GM19328 (cell line): ENCODE measurements around the gene UNC13C.

Source experiments
- ATAC-seq: cut with Tn5 transposase; IDR thresholded peaks from one replicate; pipeline ENCODE4 v1.9.1; 2021; ENCODE audit warnings: mild to moderate bottlenecking, moderate library complexity; ENCODE audit not compliant: unreplicated experiment

The UNC13C gene

GRCh38 chr15:54618120-54618519, 639.9 kb downstream of the UNC13C start:
- no peak for ATAC-seq

GRCh38 chr15:54619180-54619579, 640.9 kb downstream of the UNC13C start:
- no peak for ATAC-seq

GRCh38 chr15:54620916-54621315, 642.7 kb downstream of the UNC13C start:
- no peak for ATAC-seq

- ATAC-seq = no peak
Observed at GRCh38 chr15:54636147-54636546, 657.9 kb downstream of the UNC13C start.

- no peak for ATAC-seq
Observed at GRCh38 chr15:54638666-54639065, 660.4 kb downstream of the UNC13C start.

- ATAC-seq = no peak
Observed at GRCh38 chr15:54640873-54641272, 662.6 kb downstream of the UNC13C start.

GRCh38 chr15:54644796-54645195, 666.6 kb downstream of the UNC13C start:
- no peak for ATAC-seq

GRCh38 chr15:54659646-54660045, 681.4 kb downstream of the UNC13C start:
- ATAC-seq = no peak

GRCh38 chr15:54660356-54660755, 682.1 kb downstream of the UNC13C start:
- no peak for ATAC-seq

- no peak for ATAC-seq
Observed at GRCh38 chr15:54675241-54675640, 697.0 kb downstream of the UNC13C start.

GRCh38 chr15:54681584-54681983, 703.3 kb downstream of the UNC13C start:
- no peak for ATAC-seq
